KMS-11 (cell line): ENCODE measurements around the gene IFNA1.

Experiments
- H2AFZ ChIP-seq: fragments of 200-600 bp; sonication (generic); 2 replicates; pipeline ENCODE4 v1.6.1; 2016; ENCODE audit warnings: antibody characterized with exemption, mixed run types, low read depth
- H3K27ac ChIP-seq: fragments of 200-600 bp; sonication (generic); 2 replicates; pipeline ENCODE4 v1.6.1; 2016; ENCODE audit warnings: mild to moderate bottlenecking, mixed run types
- H3K27me3 ChIP-seq: fragments of 200-600 bp; sonication (generic); 2 replicates; pipeline ENCODE4 v1.6.1; 2017; ENCODE audit warnings: mild to moderate bottlenecking, low read depth, mixed run types, moderate library complexity; ENCODE audit not compliant: insufficient read depth
- H3K36me3 ChIP-seq: fragments of 200-600 bp; sonication (generic); 2 replicates; pipeline ENCODE4 v1.6.1; 2017; ENCODE audit warnings: mild to moderate bottlenecking, mixed run types; ENCODE audit not compliant: insufficient read depth
- H3K4me1 ChIP-seq: fragments of 200-600 bp; sonication (generic); 2 replicates; pipeline ENCODE4 v1.6.1; 2016; ENCODE audit warnings: mild to moderate bottlenecking, low read depth, mixed run types; ENCODE audit not compliant: poor library complexity, severe bottlenecking
- H3K4me2 ChIP-seq: fragments of 200-600 bp; sonication (generic); 2 replicates; pipeline ENCODE4 v1.7.0; 2016; ENCODE audit warnings: mild to moderate bottlenecking, mixed run types
- H3K4me3 ChIP-seq: fragments of 200-600 bp; sonication (generic); IDR thresholded peaks from 2 replicates; pipeline ENCODE4 v1.6.1; 2017; ENCODE audit warnings: low read depth, low read length, mixed read lengths; ENCODE audit not compliant: insufficient read depth
- H3K79me2 ChIP-seq: fragments of 200-600 bp; sonication (generic); 2 replicates; pipeline ENCODE4 v1.6.1; 2016; ENCODE audit warnings: low read depth, mixed run types; ENCODE audit not compliant: insufficient read depth
- H3K9ac ChIP-seq: fragments of 200-600 bp; sonication (generic); 2 replicates; pipeline ENCODE4 v1.6.1; 2016; ENCODE audit warnings: mild to moderate bottlenecking, mixed run types
- H4K20me1 ChIP-seq: fragments of 200-600 bp; sonication (generic); 2 replicates; pipeline ENCODE4 v1.6.1; 2016; ENCODE audit warnings: mild to moderate bottlenecking, mixed run types; ENCODE audit not compliant: insufficient read depth
- TF ChIP-seq, protein P1 (sequence below): fragments of 200-600 bp; sonication (generic); conservative IDR thresholded peaks from 2 replicates; pipeline ENCODE4 v1.6.1; 2017; ENCODE audit warnings: low read depth, mild to moderate bottlenecking, antibody characterized with exemption, low read length, moderate library complexity, mixed read lengths

Gene IFNA1

DNA sequence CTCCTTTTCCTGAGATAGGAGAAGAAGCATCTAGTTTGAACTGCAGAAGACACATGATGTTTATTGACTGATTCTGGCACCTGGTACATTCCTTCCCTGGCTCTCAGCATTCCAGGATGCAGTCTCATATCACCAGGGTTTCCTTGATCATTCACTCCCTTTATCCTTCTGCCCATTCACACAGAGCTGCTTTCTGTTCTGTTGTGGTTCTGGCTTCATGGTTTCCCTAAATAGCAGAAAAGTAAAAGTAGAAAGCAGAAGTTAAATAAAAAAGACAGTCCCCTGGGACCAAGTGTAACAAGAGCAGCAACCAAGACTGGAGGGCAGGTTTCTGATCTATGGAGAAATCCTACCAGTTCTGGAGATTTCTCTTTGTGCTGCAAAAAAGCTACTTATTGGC is 28.1 kb upstream of the IFNA1 start:
- Histone ChIP-seq H3K79me2 (no peaks in the 10 kb centered on the region), H2AFZ (no peak overlapping the region), H3K36me3 (no peaks in the 10 kb centered on the region), H4K20me1 (no peaks in the 10 kb centered on the region), H3K27ac (no peak overlapping the region), H3K4me2 (no peak overlapping the region), H3K4me1 (no peaks in the 10 kb centered on the region), H3K4me3 (no peak overlapping the region), H3K9ac (no peak overlapping the region), H3K27me3 (no peaks in the 10 kb centered on the region)
- TF ChIP-seq, protein P1, sequence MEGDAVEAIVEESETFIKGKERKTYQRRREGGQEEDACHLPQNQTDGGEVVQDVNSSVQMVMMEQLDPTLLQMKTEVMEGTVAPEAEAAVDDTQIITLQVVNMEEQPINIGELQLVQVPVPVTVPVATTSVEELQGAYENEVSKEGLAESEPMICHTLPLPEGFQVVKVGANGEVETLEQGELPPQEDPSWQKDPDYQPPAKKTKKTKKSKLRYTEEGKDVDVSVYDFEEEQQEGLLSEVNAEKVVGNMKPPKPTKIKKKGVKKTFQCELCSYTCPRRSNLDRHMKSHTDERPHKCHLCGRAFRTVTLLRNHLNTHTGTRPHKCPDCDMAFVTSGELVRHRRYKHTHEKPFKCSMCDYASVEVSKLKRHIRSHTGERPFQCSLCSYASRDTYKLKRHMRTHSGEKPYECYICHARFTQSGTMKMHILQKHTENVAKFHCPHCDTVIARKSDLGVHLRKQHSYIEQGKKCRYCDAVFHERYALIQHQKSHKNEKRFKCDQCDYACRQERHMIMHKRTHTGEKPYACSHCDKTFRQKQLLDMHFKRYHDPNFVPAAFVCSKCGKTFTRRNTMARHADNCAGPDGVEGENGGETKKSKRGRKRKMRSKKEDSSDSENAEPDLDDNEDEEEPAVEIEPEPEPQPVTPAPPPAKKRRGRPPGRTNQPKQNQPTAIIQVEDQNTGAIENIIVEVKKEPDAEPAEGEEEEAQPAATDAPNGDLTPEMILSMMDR = no peak

DNA sequence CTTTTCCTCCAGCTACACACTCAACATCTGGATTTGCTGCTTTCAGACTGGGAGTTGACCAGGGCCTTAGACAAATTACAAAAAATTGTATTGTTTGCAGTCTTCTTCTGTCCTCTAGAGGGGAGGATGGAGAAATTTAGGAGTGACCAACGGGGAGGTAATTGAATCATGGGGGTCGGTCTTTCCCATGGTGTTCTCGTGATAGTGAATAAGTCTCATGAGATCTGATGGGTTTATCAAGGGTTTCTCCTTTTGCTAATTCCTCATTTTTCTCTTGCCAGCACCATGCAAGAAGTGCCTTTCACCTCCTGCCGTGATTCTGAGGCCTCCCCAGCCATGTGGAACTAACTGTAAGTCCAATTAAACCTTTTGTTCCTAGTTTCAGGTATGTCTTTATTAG is 27.1 kb upstream of the IFNA1 start:
- TF ChIP-seq, protein P1 = no peak; the same call in 1 of the 2 replicates
- H4K20me1 ChIP-seq = no peaks in the 10 kb centered on the region
- no peaks in the 10 kb centered on the region for H3K79me2 ChIP-seq
- H3K4me1 ChIP-seq = no peaks in the 10 kb centered on the region
- H3K27ac ChIP-seq = no peak overlapping the region
- no peaks in the 10 kb centered on the region for H3K36me3 ChIP-seq
- H3K4me2 ChIP-seq = no peak overlapping the region
- H2AFZ ChIP-seq = no peak overlapping the region
- no peak overlapping the region for H3K4me3 ChIP-seq
- no peak overlapping the region for H3K9ac ChIP-seq
- no peaks in the 10 kb centered on the region for H3K27me3 ChIP-seq

DNA sequence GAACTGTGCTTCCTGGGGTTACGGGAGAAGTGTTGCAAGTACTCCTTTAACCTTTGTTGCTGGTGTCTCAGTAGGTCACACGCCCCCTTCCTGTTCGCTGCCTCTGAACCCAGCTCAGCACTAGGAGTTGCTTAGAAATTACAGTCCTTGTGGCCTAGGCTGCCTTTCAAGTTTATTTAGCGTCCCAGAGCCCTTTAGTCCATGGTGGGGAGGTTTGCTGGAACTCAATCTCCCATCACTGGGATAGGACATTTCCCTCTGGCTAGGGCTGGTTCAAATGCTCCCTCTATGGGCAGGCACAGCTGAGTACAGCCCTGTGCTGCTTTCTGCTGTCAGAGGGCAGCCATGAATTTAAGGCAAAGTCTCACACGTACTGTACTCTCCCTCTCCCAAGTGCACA is 26.6 kb upstream of the IFNA1 start:
- Histone ChIP-seq H3K79me2 (no peaks in the 10 kb centered on the region), H3K4me2 (no peak overlapping the region), H3K9ac (no peak overlapping the region), H4K20me1 (no peaks in the 10 kb centered on the region), H3K27me3 (no peaks in the 10 kb centered on the region), H3K27ac (no peak overlapping the region), H3K4me1 (no peaks in the 10 kb centered on the region), H2AFZ (no peak overlapping the region), H3K36me3 (no peaks in the 10 kb centered on the region), H3K4me3 (no peak overlapping the region)
- TF ChIP-seq, protein P1 = peak; percentile 13; the same call in 1 of the 2 replicates

DNA sequence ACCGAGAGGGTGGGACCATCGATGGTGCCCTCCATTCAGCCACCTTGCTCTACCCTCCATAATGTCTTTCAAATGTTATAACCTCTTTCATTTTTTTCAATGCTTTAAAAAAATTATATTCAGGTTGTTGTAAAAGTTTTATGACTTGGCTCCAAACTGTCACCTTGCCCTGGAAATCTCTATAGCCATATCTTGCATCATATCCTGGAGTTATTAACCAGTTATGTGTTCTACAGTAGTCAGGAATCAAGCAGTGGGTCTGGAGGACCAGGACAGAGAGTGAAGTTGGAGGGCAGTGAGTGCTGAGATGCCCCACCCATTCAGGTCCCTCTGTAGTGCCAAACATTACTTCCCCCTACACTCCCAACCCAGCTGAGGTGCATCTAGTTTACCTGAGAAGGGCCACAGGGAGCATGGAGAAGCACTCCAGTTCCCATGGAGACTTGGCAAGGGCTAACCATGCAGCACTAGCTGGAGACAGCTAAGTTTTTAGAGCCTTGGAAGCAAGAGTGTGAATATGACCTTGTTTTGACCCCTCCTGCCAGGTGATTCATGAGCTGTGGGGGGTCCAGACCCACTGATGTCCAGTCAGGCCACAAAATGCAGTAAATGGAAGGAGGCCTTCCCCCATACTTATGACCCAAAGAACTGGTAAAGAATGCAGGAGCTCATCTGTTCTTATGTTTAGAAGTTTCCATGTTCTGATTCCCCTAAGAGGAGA is 25.9 kb upstream of the IFNA1 start:
- no peaks in the 10 kb centered on the region for H3K36me3 ChIP-seq
- no peaks in the 10 kb centered on the region for H3K79me2 ChIP-seq
- H3K4me1 ChIP-seq = no peaks in the 10 kb centered on the region
- H3K27me3 ChIP-seq = no peaks in the 10 kb centered on the region
- no peak overlapping the region for H3K4me3 ChIP-seq
- H3K4me2 ChIP-seq = no peak overlapping the region
- H2AFZ ChIP-seq = no peak overlapping the region
- no peak overlapping the region for H3K9ac ChIP-seq
- H4K20me1 ChIP-seq = no peaks in the 10 kb centered on the region
- TF ChIP-seq, protein P1 = no peak
- no peak overlapping the region for H3K27ac ChIP-seq
